GM18519 (cell line): ENCODE data around the gene ITPK1.

Experiments used
- ATAC-seq: cut with Tn5 transposase; IDR thresholded peaks from one replicate; pipeline ENCODE4 v1.9.1; 2021; ENCODE audit warnings: mild to moderate bottlenecking, moderate library complexity; ENCODE audit not compliant: unreplicated experiment, low FRiP score

The ITPK1 gene

GRCh38 chr14:92930737-92931602 is 184.8 kb downstream of the ITPK1 start:
- no peak for ATAC-seq

GRCh38 chr14:92929689-92930608 is 185.8 kb downstream of the ITPK1 start:
- ATAC-seq = no peak

GRCh38 chr14:92928961-92929688 is 186.6 kb downstream of the ITPK1 start:
- ATAC-seq = no peak

- no peak for ATAC-seq
Observed at GRCh38 chr14:92928258-92928629, 187.5 kb downstream of the ITPK1 start.

GRCh38 chr14:92927349-92928257 is 188.1 kb downstream of the ITPK1 start:
- no peak for ATAC-seq

GRCh38 chr14:92926931-92927330 is 188.8 kb downstream of the ITPK1 start:
- ATAC-seq = no peak

GRCh38 chr14:92926180-92926845 is 189.4 kb downstream of the ITPK1 start:
- ATAC-seq = no peak

GRCh38 chr14:92925446-92925845 is 190.3 kb downstream of the ITPK1 start:
- ATAC-seq = no peak

- no peak for ATAC-seq
Observed at GRCh38 chr14:92924247-92924646, 191.5 kb downstream of the ITPK1 start.

GRCh38 chr14:92923744-92924103 is 192.0 kb downstream of the ITPK1 start:
- ATAC-seq = no peak

- no peak for ATAC-seq
Observed at GRCh38 chr14:92922883-92923743, 192.6 kb downstream of the ITPK1 start, which contains the start of gene CHGA. TSS of gene CHGA (plus strand) at chr14:92923150. CDS start at chr14:92923360, 210 bp downstream.

GRCh38 chr14:92922155-92922735 is 193.5 kb downstream of the ITPK1 start:
- ATAC-seq = no peak

- ATAC-seq = no peak
Observed at GRCh38 chr14:92920001-92920400, 195.7 kb downstream of the ITPK1 start.

- no peak for ATAC-seq
Observed at GRCh38 chr14:92917956-92918355, 197.8 kb downstream of the ITPK1 start.

GRCh38 chr14:92917041-92917940 is 198.4 kb downstream of the ITPK1 start:
- ATAC-seq = no peak

GRCh38 chr14:92916201-92916600 is 199.5 kb downstream of the ITPK1 start:
- no peak for ATAC-seq

GRCh38 chr14:92914087-92914656 is 201.6 kb downstream of the ITPK1 start:
- ATAC-seq = no peak
